Measurements from ENCODE around the gene SPEM3. TPM values are rescaled to one million over a fixed set of nuclear protein-coding genes. Genes with fewer than 3 reads are reported as not detected.

Gene SPEM3
- total RNA-seq, 2 experiments from 2014 or later, result not detected

GRCh38 chr17:7389924-7390910, 38.4 kb upstream of the SPEM3 start:
- H3K9me3 Mint-ChIP-seq, result no peaks in the 10 kb centered on the region
- H3K36me3 Mint-ChIP-seq (ENCODE audit: low read depth), result peaks cover 32% of the 10 kb centered on the region
- H3K27ac Mint-ChIP-seq, result no peak overlapping the region
- H3K27me3 Mint-ChIP-seq, result no peaks in the 10 kb centered on the region
- intact Hi-C loops (cut with micrococcal nuclease), result no loop called here
- ChIA-PET POLR2A (interaction anchor here (1.1 to 1.5 kb wide), 4 partner anchors 10 to 96 kb away, joined by 3 to 6 read pairs (median 3); partner anchors contain the start of genes TMEM256 and TNK1), CTCF (interaction anchor here (1.4 to 2.2 kb wide), 3 partner anchors 35 to 170 kb away, joined by 5 to 10 read pairs (median 5); partner anchors contain the start of gene TMEM95)
- DNase-seq (no peak), ATAC-seq (no peak)
- no peak overlapping the region for H3K4me3 Mint-ChIP-seq
- peaks cover 27% of the 10 kb centered on the region for H3K4me1 Mint-ChIP-seq (ENCODE audit: low read depth)
- TF ChIP-seq, protein P1, sequence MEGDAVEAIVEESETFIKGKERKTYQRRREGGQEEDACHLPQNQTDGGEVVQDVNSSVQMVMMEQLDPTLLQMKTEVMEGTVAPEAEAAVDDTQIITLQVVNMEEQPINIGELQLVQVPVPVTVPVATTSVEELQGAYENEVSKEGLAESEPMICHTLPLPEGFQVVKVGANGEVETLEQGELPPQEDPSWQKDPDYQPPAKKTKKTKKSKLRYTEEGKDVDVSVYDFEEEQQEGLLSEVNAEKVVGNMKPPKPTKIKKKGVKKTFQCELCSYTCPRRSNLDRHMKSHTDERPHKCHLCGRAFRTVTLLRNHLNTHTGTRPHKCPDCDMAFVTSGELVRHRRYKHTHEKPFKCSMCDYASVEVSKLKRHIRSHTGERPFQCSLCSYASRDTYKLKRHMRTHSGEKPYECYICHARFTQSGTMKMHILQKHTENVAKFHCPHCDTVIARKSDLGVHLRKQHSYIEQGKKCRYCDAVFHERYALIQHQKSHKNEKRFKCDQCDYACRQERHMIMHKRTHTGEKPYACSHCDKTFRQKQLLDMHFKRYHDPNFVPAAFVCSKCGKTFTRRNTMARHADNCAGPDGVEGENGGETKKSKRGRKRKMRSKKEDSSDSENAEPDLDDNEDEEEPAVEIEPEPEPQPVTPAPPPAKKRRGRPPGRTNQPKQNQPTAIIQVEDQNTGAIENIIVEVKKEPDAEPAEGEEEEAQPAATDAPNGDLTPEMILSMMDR (IDR thresholded peaks at IDR 0.05), result no peak

- intact Hi-C loops (cut with micrococcal nuclease), result no loop called here
- Mint-ChIP-seq H3K36me3 (ENCODE audit: low read depth) (peaks cover 32% of the 10 kb centered on the region), H3K4me1 (ENCODE audit: low read depth) (peaks cover 27% of the 10 kb centered on the region), H3K9me3 (no peaks in the 10 kb centered on the region), H3K4me3 (no peak overlapping the region), H3K27me3 (no peaks in the 10 kb centered on the region), H3K27ac (peak overlapping the region; percentile 10)
- ChIA-PET CTCF (no interaction called here), POLR2A (interaction anchor here (1.2 kb wide), 2 partner anchors 12 to 37 kb away, joined by 3 read pairs; partner anchors contain the start of gene TMEM256)
- TF ChIP-seq, protein P1 (IDR thresholded peaks at IDR 0.05), result no peak
- DNase-seq (no peak), ATAC-seq (no peak)
Observed at GRCh38 chr17:7391307-7391706, 37.4 kb upstream of the SPEM3 start.

DNA sequence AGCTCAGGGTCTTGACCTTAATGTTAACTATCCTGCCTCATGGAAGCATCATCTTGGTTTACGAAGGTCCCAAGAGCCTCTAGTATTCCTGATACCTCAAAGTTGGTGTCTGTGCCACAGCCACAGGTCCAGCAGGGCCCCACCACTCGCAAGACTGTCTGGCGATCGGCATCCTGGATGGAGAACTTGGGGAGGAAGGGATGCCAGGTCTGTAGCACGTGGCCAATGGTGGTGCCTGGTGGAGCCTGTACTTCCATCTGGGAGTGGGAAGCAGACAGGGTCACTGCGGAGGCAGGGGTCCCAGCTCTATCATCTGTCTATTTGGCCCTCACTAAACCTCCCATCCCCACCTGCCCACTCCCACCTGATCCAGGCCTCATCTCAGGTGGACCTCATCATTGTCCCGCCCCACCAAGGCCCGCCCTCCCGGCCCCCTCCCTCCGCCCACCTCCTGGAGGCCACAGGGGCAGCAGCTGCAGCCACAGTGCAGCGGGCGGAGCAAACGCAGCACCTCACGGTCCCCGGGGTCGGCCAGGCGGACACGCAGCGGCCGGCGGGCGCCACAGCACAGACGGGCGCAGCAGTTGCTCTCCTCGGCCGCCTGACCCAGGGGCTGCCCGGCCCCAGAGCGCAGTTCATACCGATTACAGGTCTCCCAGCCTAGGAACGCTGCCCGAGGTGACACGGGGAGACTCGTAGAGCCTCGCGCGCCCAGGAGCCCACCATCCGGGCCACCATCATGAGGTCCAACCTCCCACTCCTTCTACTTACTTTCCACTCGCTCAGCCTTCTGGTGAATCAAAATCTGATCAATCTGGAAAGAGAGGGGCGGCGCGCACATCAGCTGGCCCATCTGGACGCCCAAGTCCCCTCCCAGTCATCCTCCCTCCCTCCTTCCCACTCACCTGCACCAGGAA, 35.7 kb upstream of the SPEM3 start:
- CTCF ChIA-PET, result interaction anchor here (1.2 to 2.4 kb wide), 4 partner anchors 9 to 168 kb away, joined by 3 to 9 read pairs (median 6); partner anchors contain the start of gene SENP3
- DNase-seq, result no peak

GRCh38 chr17:7393613-7394451, 34.8 kb upstream of the SPEM3 start:
- POLR2A ChIA-PET, result interaction anchor here (0.9 to 2.5 kb wide), 5 partner anchors 9 to 92 kb away, joined by 3 to 11 read pairs (median 4); partner anchors contain the start of genes CHRNB1, POLR2A and TMEM256
- peaks cover 32% of the 10 kb centered on the region for H3K36me3 Mint-ChIP-seq (ENCODE audit: low read depth)
- ATAC-seq, result peak; percentile 63
- peaks cover 27% of the 10 kb centered on the region for H3K4me1 Mint-ChIP-seq (ENCODE audit: low read depth)
- H3K27ac Mint-ChIP-seq, result peak overlapping the region; percentile 90
- TF ChIP-seq, protein P1 (IDR thresholded peaks at IDR 0.05), result no peak
- H3K27me3 Mint-ChIP-seq, result no peaks in the 10 kb centered on the region
- intact Hi-C loops (cut with micrococcal nuclease), result no loop called here
- no peaks in the 10 kb centered on the region for H3K9me3 Mint-ChIP-seq
- CTCF ChIA-PET, result interaction anchor here (1.1 to 2.4 kb wide), 5 partner anchors 10 to 167 kb away, joined by 3 to 9 read pairs (median 7); partner anchors contain the start of genes SENP3 and TMEM256
- DNase-seq, result peak; percentile 74
- peak overlapping the region; percentile 97 for H3K4me3 Mint-ChIP-seq

More for the DNA sequence above, 35.7 kb upstream of the SPEM3 start:
- Mint-ChIP-seq H3K9me3 (no peaks in the 10 kb centered on the region), H3K4me1 (ENCODE audit: low read depth) (peaks cover 27% of the 10 kb centered on the region), H3K27ac (peak overlapping the region; percentile 63), H3K4me3 (peak overlapping the region; percentile 97), H3K36me3 (ENCODE audit: low read depth) (peaks cover 32% of the 10 kb centered on the region), H3K27me3 (no peaks in the 10 kb centered on the region)
- ATAC-seq, result no peak
- POLR2A ChIA-PET, result interaction anchor here (0.9 to 2.5 kb wide), 3 partner anchors 8 to 91 kb away, joined by 3 to 11 read pairs (median 4); partner anchors contain the start of genes POLR2A and TMEM256
- TF ChIP-seq, protein P1 (IDR thresholded peaks at IDR 0.05), result no peak
- intact Hi-C loops (cut with micrococcal nuclease), result no loop called here

Data from activated CD8-positive, alpha-beta T cell treated with anti-CD3 and anti-CD28 coated beads for 36 hours (primary cell).